ENCODE data around the gene MEGF10.

MEGF10 gene

DNA sequence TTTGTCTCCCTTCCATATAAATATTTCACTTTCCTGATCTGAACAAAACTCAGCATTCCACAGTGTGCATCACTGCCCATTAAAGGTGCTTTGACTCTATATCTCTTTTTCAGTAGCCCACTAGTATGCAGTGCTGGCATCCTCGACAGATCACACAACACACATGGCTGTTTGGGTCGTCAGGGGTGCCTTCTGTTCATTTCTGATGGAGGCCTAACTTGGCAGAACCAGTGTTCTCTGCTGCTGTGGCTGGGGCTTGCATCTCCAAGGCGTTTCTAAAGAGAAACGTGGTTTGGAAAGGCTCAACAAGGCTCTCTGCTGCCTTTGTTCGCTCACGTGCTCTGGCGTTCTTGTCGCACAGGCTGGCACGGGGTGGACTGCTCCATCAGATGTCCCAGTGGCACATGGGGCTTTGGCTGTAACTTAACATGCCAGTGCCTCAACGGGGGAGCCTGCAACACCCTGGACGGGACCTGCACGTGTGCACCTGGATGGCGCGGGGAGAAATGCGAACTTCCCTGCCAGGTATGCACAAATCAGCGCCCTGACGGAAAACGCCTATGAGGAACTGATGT, 129.2 kb downstream of the MEGF10 start:
- DNase-seq (ENCODE audit: low spot score in 2 of 2): no peak
- Mint-ChIP-seq H3K27ac (no peak overlapping the region), H3K4me1 (no peaks in the 10 kb centered on the region), H3K36me3 (no peaks in the 10 kb centered on the region), H3K4me3 (no peak overlapping the region), H3K9me3 (no peaks in the 10 kb centered on the region)
- ATAC-seq: no peak

- Mint-ChIP-seq H3K36me3 (no peaks in the 10 kb centered on the region), H3K9me3 (no peaks in the 10 kb centered on the region), H3K4me1 (no peaks in the 10 kb centered on the region), H3K27ac (no peak overlapping the region), H3K4me3 (no peak overlapping the region)
- ATAC-seq (no peak), DNase-seq (ENCODE audit: low spot score in 2 of 2) (no peak)
These were observed 130.2 kb downstream of the MEGF10 start for GRCh38 chr5:127420758-127421157.

GRCh38 chr5:127421471-127421870, 130.9 kb downstream of the MEGF10 start:
- Mint-ChIP-seq H3K36me3 (no peaks in the 10 kb centered on the region), H3K4me1 (no peaks in the 10 kb centered on the region), H3K4me3 (no peak overlapping the region), H3K27ac (no peak overlapping the region), H3K9me3 (no peaks in the 10 kb centered on the region)
- ATAC-seq (no peak), DNase-seq (ENCODE audit: low spot score in 2 of 2) (no peak)

DNA sequence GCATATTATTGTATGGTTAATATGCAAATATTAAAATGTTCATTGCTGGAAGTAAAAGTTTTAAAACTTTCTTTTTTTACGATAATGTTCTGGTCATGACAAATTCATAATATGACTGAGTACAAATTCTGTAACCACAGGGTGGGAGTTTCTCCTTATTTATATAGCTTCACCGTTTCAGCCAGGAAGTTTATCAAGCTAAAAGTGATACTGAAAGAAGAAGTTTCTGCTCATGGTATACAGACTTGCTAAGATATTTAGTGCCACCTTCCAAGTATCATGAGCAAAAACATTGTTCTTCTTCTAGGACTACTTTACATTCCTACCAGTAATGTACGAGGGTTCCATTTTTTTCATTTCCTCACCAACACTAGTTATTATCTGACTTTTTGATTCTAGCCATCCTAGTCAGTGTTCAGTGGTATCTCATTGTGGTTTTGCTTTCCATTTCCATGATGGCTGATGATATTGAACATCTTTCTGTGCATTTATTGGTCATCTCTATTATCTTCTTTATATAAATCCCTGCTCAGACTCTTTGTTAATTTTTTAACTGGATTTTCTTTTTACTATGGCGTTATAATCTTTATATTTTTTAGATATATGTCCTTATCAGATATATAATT, 132.7 kb downstream of the MEGF10 start:
- no peaks in the 10 kb centered on the region for H3K4me1 Mint-ChIP-seq
- DNase-seq (ENCODE audit: low spot score in 2 of 2): no peak
- no peaks in the 10 kb centered on the region for H3K36me3 Mint-ChIP-seq
- no peak overlapping the region for H3K27ac Mint-ChIP-seq
- no peak overlapping the region for H3K4me3 Mint-ChIP-seq
- H3K9me3 Mint-ChIP-seq: no peaks in the 10 kb centered on the region
- no peak for ATAC-seq

GRCh38 chr5:127425037-127425436, 134.4 kb downstream of the MEGF10 start:
- DNase-seq (ENCODE audit: low spot score in 2 of 2): no peak
- no peaks in the 10 kb centered on the region for H3K36me3 Mint-ChIP-seq
- no peaks in the 10 kb centered on the region for H3K4me1 Mint-ChIP-seq
- no peaks in the 10 kb centered on the region for H3K9me3 Mint-ChIP-seq
- no peak overlapping the region for H3K27ac Mint-ChIP-seq
- ATAC-seq: no peak
- H3K4me3 Mint-ChIP-seq: no peak overlapping the region

- no peak overlapping the region for H3K27ac Mint-ChIP-seq
- H3K9me3 Mint-ChIP-seq: no peaks in the 10 kb centered on the region
- ATAC-seq (no peak), DNase-seq (ENCODE audit: low spot score in 2 of 2) (no peak)
- H3K4me3 Mint-ChIP-seq: no peak overlapping the region
- no peaks in the 10 kb centered on the region for H3K4me1 Mint-ChIP-seq
- no peaks in the 10 kb centered on the region for H3K36me3 Mint-ChIP-seq
These were observed 135.3 kb downstream of the MEGF10 start for GRCh38 chr5:127425868-127426267.

- no peak for ATAC-seq
- Mint-ChIP-seq H3K36me3 (no peaks in the 10 kb centered on the region), H3K9me3 (no peaks in the 10 kb centered on the region)
These were observed 136.1 kb downstream of the MEGF10 start for GRCh38 chr5:127426661-127427060.

GRCh38 chr5:127428276-127428675, 137.7 kb downstream of the MEGF10 start:
- Mint-ChIP-seq H3K4me3 (no peak overlapping the region), H3K4me1 (no peaks in the 10 kb centered on the region), H3K9me3 (no peaks in the 10 kb centered on the region), H3K27ac (no peak overlapping the region), H3K36me3 (no peaks in the 10 kb centered on the region)
- ATAC-seq (no peak), DNase-seq (ENCODE audit: low spot score in 2 of 2) (no peak)

More at GRCh38 chr5:127426661-127427060, 136.1 kb downstream of the MEGF10 start:
- Mint-ChIP-seq H3K27ac (no peak overlapping the region), H3K4me1 (no peaks in the 10 kb centered on the region), H3K4me3 (no peak overlapping the region)
- DNase-seq (ENCODE audit: low spot score in 2 of 2): no peak

GRCh38 chr5:127428748-127429147, 138.2 kb downstream of the MEGF10 start:
- H3K9me3 Mint-ChIP-seq: no peaks in the 10 kb centered on the region
- H3K27ac Mint-ChIP-seq: no peak overlapping the region
- no peak overlapping the region for H3K4me3 Mint-ChIP-seq
- H3K36me3 Mint-ChIP-seq: no peaks in the 10 kb centered on the region
- ATAC-seq (no peak), DNase-seq (ENCODE audit: low spot score in 2 of 2) (no peak)
- no peaks in the 10 kb centered on the region for H3K4me1 Mint-ChIP-seq

DNA sequence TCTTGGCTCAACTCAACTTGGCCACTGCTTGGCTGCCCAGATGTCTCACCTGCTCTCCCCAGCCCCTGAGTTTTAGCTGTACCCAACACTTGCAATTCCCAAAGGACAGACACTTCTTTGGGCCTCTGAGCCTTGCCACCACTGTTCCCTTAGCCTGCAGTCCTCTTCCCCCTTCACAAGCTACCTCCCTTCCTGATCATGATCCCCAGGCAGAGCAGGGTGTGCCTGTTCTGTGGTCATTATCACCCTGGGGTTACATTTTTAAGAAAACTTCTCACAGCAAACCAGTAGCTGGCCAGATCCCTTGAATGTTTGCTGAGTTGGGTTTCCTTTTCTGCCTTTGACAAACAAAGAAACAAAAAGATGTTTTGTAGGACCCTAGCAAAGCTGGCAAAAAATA, 139.3 kb downstream of the MEGF10 start:
- no peak overlapping the region for H3K27ac Mint-ChIP-seq
- no peak overlapping the region for H3K4me3 Mint-ChIP-seq

GRCh38 chr5:127430627-127431026, 140.0 kb downstream of the MEGF10 start:
- ATAC-seq (no peak), DNase-seq (ENCODE audit: low spot score in 2 of 2) (no peak)
- Mint-ChIP-seq H3K36me3 (no peaks in the 10 kb centered on the region), H3K27ac (no peak overlapping the region), H3K9me3 (no peaks in the 10 kb centered on the region), H3K4me3 (no peak overlapping the region), H3K4me1 (no peaks in the 10 kb centered on the region)

More for the DNA sequence above, 139.3 kb downstream of the MEGF10 start:
- ATAC-seq (no peak), DNase-seq (ENCODE audit: low spot score in 2 of 2) (no peak)
- Mint-ChIP-seq H3K36me3 (no peaks in the 10 kb centered on the region), H3K9me3 (no peaks in the 10 kb centered on the region), H3K4me1 (no peaks in the 10 kb centered on the region)

- Mint-ChIP-seq H3K9me3 (no peaks in the 10 kb centered on the region), H3K36me3 (no peaks in the 10 kb centered on the region), H3K4me1 (no peaks in the 10 kb centered on the region), H3K4me3 (no peak overlapping the region), H3K27ac (no peak overlapping the region)
- DNase-seq (ENCODE audit: low spot score in 2 of 2) (no peak), ATAC-seq (no peak)
These were observed 141.5 kb downstream of the MEGF10 start for GRCh38 chr5:127431977-127432585.

DNA sequence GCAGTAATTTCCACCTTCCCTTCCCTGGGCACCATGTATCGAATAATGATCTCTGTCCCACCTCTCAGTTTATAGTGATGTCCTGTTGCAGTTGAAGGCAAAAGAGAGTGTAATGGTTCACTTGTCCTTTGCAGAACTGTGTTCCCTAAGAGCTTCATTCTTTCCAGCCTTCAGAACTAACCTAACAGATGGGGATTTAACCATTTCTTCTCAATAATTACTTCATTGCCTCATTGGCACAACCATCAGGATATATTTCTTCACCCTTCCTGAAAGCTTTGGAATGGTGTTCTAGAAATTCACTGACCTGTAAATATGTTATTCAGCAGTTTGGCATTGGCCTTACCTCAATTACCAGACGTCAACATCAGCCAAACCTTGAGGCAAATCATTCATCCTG, 142.9 kb downstream of the MEGF10 start:
- no peak overlapping the region for H3K4me3 Mint-ChIP-seq
- H3K27ac Mint-ChIP-seq: no peak overlapping the region
- H3K36me3 Mint-ChIP-seq: no peaks in the 10 kb centered on the region
- no peaks in the 10 kb centered on the region for H3K4me1 Mint-ChIP-seq
- ATAC-seq: no peak
- no peak for DNase-seq (ENCODE audit: low spot score in 2 of 2)
- no peaks in the 10 kb centered on the region for H3K9me3 Mint-ChIP-seq

DNA sequence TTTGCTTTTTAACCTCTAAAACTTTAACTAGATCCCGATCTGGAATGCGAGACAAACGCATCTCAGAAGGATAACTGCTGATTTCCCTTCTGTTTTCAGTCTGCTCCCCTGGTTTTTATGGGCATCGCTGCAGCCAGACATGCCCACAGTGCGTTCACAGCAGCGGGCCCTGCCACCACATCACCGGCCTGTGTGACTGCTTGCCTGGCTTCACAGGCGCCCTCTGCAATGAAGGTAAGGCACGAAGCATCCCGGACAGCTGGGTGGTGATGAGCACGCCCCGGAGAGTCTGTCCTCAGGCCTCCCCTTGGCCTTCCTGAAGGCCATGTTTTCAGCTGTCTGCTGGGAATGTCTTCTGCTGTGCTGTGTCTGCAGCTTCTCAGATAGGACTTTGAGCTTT, 144.0 kb downstream of the MEGF10 start:
- Mint-ChIP-seq H3K4me3 (no peak overlapping the region), H3K27ac (no peak overlapping the region), H3K9me3 (no peaks in the 10 kb centered on the region), H3K36me3 (no peaks in the 10 kb centered on the region), H3K4me1 (no peaks in the 10 kb centered on the region)
- ATAC-seq (no peak), DNase-seq (ENCODE audit: low spot score in 2 of 2) (no peak)

- ATAC-seq (no peak), DNase-seq (ENCODE audit: low spot score in 2 of 2) (no peak)
- Mint-ChIP-seq H3K9me3 (no peaks in the 10 kb centered on the region), H3K4me3 (no peak overlapping the region), H3K4me1 (no peaks in the 10 kb centered on the region), H3K27ac (no peak overlapping the region), H3K36me3 (no peaks in the 10 kb centered on the region)
These were observed 145.2 kb downstream of the MEGF10 start for GRCh38 chr5:127435821-127436220.

DNA sequence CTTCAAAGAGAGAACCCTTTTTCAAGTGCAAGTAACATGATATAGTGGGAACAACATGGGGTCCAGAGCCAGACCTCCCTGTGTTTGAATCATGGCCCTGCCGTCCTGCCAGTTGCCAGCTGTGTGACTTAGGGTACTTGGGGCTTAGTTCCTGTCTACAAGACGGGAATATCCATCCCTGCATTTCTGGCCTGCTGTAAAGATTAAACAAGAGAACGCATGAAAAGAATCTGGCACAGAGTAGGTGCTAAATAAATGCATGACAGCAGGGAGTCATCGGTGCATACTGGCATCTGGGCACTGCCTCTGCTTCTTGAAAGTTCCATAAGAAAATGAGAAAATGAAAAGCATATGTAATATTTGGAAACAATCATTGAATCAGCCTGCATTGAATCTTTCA, 149.0 kb downstream of the MEGF10 start:
- no peaks in the 10 kb centered on the region for H3K9me3 Mint-ChIP-seq
- DNase-seq (ENCODE audit: low spot score in 2 of 2): no peak
- H3K36me3 Mint-ChIP-seq: no peaks in the 10 kb centered on the region
- H3K4me1 Mint-ChIP-seq: no peaks in the 10 kb centered on the region
- no peak overlapping the region for H3K27ac Mint-ChIP-seq
- no peak overlapping the region for H3K4me3 Mint-ChIP-seq
- ATAC-seq: no peak
